Measurements from ENCODE around the gene MDM2. TPM values are rescaled to one million over a fixed set of nuclear protein-coding genes. Genes with fewer than 3 reads are reported as not detected.

Gene MDM2
- total RNA-seq, 1 experiment from 2014 or later, result 95.2 TPM

DNA sequence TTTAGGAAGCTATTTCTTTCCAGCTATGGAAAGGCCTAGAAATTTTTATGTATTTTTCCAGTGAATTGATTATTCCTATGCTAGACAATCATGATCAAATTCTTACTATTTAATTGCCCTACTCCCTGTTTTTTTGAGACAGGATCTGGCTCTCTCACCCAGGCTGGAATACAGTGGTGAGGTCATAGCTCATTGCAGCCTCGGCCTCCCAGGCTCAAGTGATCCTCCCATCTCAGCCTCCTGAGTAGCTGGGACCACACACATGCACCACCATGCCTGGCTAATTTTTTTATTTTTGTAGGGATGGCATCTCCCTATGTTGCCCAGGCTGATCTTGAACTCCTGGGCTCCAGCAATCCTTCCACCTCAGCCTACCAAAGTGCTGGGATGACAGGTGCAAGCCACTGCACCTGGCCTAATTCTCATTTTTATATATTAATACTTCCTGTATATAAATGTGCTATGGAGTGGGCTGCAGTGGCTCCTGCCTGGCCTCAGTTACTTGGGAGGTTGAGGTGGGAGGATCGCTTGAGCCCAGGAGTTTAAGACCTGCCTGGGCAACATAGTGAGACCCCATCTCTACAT, 16.0 kb upstream of the MDM2 start:
- intact Hi-C loops (cut with micrococcal nuclease; ENCODE audit: unreplicated experiment), result no loop called here
- Histone ChIP-seq H3K79me2 (ENCODE audit: low read depth) (no peaks in the 10 kb centered on the region), H3K9me2 (ENCODE audit: insufficient read depth) (no peaks in the 10 kb centered on the region), H3K36me3 (ENCODE audit: low read depth) (no peaks in the 10 kb centered on the region), H3K4me2 (no peak overlapping the region), H3K27ac (no peak overlapping the region), H3K27me3 (ENCODE audit: insufficient read depth, low read depth) (no peaks in the 10 kb centered on the region), H3K4me3 (no peak overlapping the region), H3K4me1 (replicated peaks; ENCODE audit: insufficient read depth) (peaks cover 11% of the 10 kb centered on the region), H3K9me3 (ENCODE audit: insufficient read depth, low read depth) (no peaks in the 10 kb centered on the region), H4K20me1 (ENCODE audit: insufficient read depth) (no peaks in the 10 kb centered on the region), H2AFZ (no peak overlapping the region), H3F3A (ENCODE audit: insufficient read depth, low read depth) (peaks cover 6% of the 10 kb centered on the region; the same call in 1 of the 2 replicates)
- DNase-seq, result no peak
- no peak for TF ChIP-seq CTCF (conservative IDR thresholded peaks at IDR 0.05)
- no peak for TF ChIP-seq EZH2 (IDR thresholded peaks at IDR 0.05; ENCODE audit: low read depth)
- POLR2A ChIA-PET (ENCODE audit: unreplicated experiment), result no interaction called here
- CTCF ChIA-PET, result interaction anchor here (0.6 kb wide), 1 partner anchor 363 kb away, joined by 3 read pairs; no protein-coding TSS in a partner anchor
- BruUV-seq (replicated peaks), result no TSS peak

DNA sequence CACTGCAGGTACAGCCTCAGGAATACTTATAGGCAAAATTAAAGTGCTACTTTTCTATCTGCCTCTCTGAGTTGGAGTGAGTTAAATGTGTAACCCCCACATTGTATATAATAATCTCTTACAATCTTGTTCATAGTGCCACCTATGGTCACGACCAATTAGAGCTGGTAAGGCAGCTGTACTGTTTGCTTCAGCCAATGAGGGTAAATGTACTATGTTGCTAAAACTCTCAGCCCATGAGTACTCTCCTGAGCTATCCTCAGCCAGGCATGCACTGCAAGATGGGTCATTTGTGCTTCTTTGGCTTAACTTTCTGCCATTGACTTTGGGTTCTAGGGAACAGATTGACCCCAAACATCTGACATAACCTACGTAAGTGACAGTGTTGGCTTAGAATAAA, 15.0 kb upstream of the MDM2 start:
- Histone ChIP-seq H3K27me3 (ENCODE audit: insufficient read depth, low read depth) (no peaks in the 10 kb centered on the region), H4K20me1 (ENCODE audit: insufficient read depth) (no peaks in the 10 kb centered on the region), H3K4me3 (no peak overlapping the region), H3K79me2 (ENCODE audit: low read depth) (no peaks in the 10 kb centered on the region), H3F3A (ENCODE audit: insufficient read depth, low read depth) (no peaks in the 10 kb centered on the region), H3K9me3 (ENCODE audit: insufficient read depth, low read depth) (no peaks in the 10 kb centered on the region), H3K4me2 (no peak overlapping the region), H3K27ac (no peak overlapping the region), H3K36me3 (ENCODE audit: low read depth) (no peaks in the 10 kb centered on the region), H3K4me1 (replicated peaks; ENCODE audit: insufficient read depth) (0 out of 2 replicates have a peak, but pooled peaks cover 5% of the 10 kb centered on the region), H2AFZ (no peak overlapping the region), H3K9me2 (ENCODE audit: insufficient read depth) (no peaks in the 10 kb centered on the region)
- ChIA-PET CTCF (no interaction called here), POLR2A (ENCODE audit: unreplicated experiment) (interaction anchor here (0.6 kb wide), 1 partner anchor 41 kb away, joined by 5 read pairs; no protein-coding TSS in a partner anchor)
- no peak for DNase-seq
- TF ChIP-seq CTCF (conservative IDR thresholded peaks at IDR 0.05) (no peak), EZH2 (IDR thresholded peaks at IDR 0.05; ENCODE audit: low read depth) (no peak)
- intact Hi-C loops (cut with micrococcal nuclease; ENCODE audit: unreplicated experiment), result no loop called here
- no TSS peak for BruUV-seq (replicated peaks)

GRCh38 chr12:68793436-68793835, 14.5 kb upstream of the MDM2 start:
- CTCF ChIA-PET, result no interaction called here

More at GRCh38 chr12:68793436-68793835, 14.5 kb upstream of the MDM2 start:
- H3K79me2 ChIP-seq (ENCODE audit: low read depth), result no peaks in the 10 kb centered on the region
- no peak overlapping the region for H3K27ac ChIP-seq
- no peak overlapping the region for H3K4me3 ChIP-seq
- H4K20me1 ChIP-seq (ENCODE audit: insufficient read depth), result no peaks in the 10 kb centered on the region
- no peaks in the 10 kb centered on the region for H3K27me3 ChIP-seq (ENCODE audit: insufficient read depth, low read depth)
- no peaks in the 10 kb centered on the region for H3K36me3 ChIP-seq (ENCODE audit: low read depth)
- TF ChIP-seq EZH2 (IDR thresholded peaks at IDR 0.05; ENCODE audit: low read depth) (no peak), CTCF (conservative IDR thresholded peaks at IDR 0.05) (no peak)
- H3K9me3 ChIP-seq (ENCODE audit: insufficient read depth, low read depth), result no peaks in the 10 kb centered on the region
- intact Hi-C loops (cut with micrococcal nuclease; ENCODE audit: unreplicated experiment), result no loop called here
- DNase-seq, result no peak
- H2AFZ ChIP-seq, result no peak overlapping the region
- 0 out of 2 replicates have a peak, but pooled peaks cover 5% of the 10 kb centered on the region for H3K4me1 ChIP-seq (replicated peaks; ENCODE audit: insufficient read depth)
- BruUV-seq (replicated peaks), result no TSS peak
- H3K9me2 ChIP-seq (ENCODE audit: insufficient read depth), result no peaks in the 10 kb centered on the region
- no peaks in the 10 kb centered on the region for H3F3A ChIP-seq (ENCODE audit: insufficient read depth, low read depth)
- POLR2A ChIA-PET (ENCODE audit: unreplicated experiment), result no interaction called here
- no peak overlapping the region for H3K4me2 ChIP-seq
